ENCODE data around the gene ZBED3. TPM values are rescaled to one million over a fixed set of nuclear protein-coding genes. Genes with fewer than 3 reads are reported as not detected.

ZBED3 gene
- total and polyA plus RNA-seq, 2 of the 4 experiments (the other 2 are of a cell fraction): 0.18 to 2.5 TPM

- Histone ChIP-seq H2AK5ac (ENCODE audit: low read depth, low read length) (no peak overlapping the region), H4K8ac (ENCODE audit: low read depth in 2 of 2, low read length in 2 of 2) (no peak overlapping the region), H3K27ac (ENCODE audit: insufficient read depth, low read length) (no peak overlapping the region), H3K4me2 (ENCODE audit: low read depth, low read length) (no peak overlapping the region), H3K9me3 (ENCODE audit: control insufficient read depth, insufficient read depth, low read length) (no peaks in the 10 kb centered on the region), H2AFZ (replicated peaks; ENCODE audit: low read length, poor library complexity) (no peak overlapping the region), H3K4ac (ENCODE audit: low read depth, low read length) (no peak overlapping the region), H3K14ac (replicated peaks; ENCODE audit: low read depth, low read length) (no peak overlapping the region), H2BK5ac (ENCODE audit: low read depth, low read length, poor library complexity, severe bottlenecking) (no peak overlapping the region), H3K56ac (ENCODE audit: extremely low read depth, insufficient read depth, low read length) (no peak overlapping the region), H3K9me1 (ENCODE audit: insufficient read depth, low read length) (peaks cover 2% of the 10 kb centered on the region; the same call in 1 of the 2 replicates), H4K5ac (ENCODE audit: low read depth, low read length) (no peak overlapping the region), H2BK20ac (ENCODE audit: low read depth, low read length) (no peak overlapping the region), H3K27me3 (ENCODE audit: control insufficient read depth, insufficient read depth, low read length) (peaks cover 15% of the 10 kb centered on the region), H2BK120ac (ENCODE audit: low read depth, low read length) (no peak overlapping the region), H2AK9ac (replicated peaks; ENCODE audit: low read depth, low read length, poor library complexity) (no peak overlapping the region), H3K4me3 (ENCODE audit: insufficient read depth, low read depth, low read length) (no peak overlapping the region), H3K79me1 (ENCODE audit: low read depth in 1 of 2, low read length in 2 of 2) (no peaks in the 10 kb centered on the region), H3K18ac (ENCODE audit: low read depth, low read length) (no peak overlapping the region), H4K20me1 (ENCODE audit: insufficient read depth, low read length) (no peaks in the 10 kb centered on the region), H3K23ac (ENCODE audit: low read depth, low read length) (no peak overlapping the region; the same call in 1 of the 2 replicates), H4K91ac (ENCODE audit: insufficient read depth, low read depth, low read length) (no peak overlapping the region), H3K4me1 (ENCODE audit: control insufficient read depth, insufficient read depth, low read length) (no peaks in the 10 kb centered on the region), H3K36me3 (ENCODE audit: control insufficient read depth, insufficient read depth, low read length) (no peaks in the 10 kb centered on the region), H3K9ac (ENCODE audit: low read depth, low read length) (no peak overlapping the region), H2BK15ac (ENCODE audit: low read depth, low read length) (no peak overlapping the region)
- dilution Hi-C loops (cut with HindIII; ENCODE audit: low sequenced_read_pairs, unreplicated experiment): no loop called here
- WGBS, 2 experiments (ENCODE audit: extremely low coverage in 2 of 2, insufficient read length in 1 of 2): 80% methylated on average over 1 of the region's 5 CpGs; no CpG with 5 or more reads in 1 of the 2 experiments
- intact Hi-C loops (cut with micrococcal nuclease): no loop called here
- DNase-seq (no peak), ATAC-seq (ENCODE audit: low read depth) (no peak)
- TF ChIP-seq NFE2L2 (IDR thresholded peaks at IDR 0.05; ENCODE audit: low read depth, low read length) (no peak), CTCF (conservative IDR thresholded peaks at IDR 0.05; ENCODE audit: low read depth, low read length) (no peak), MAZ (IDR thresholded peaks at IDR 0.05; ENCODE audit: borderline replicate concordance, low read depth, low read length) (no peak), POLR2A (IDR thresholded peaks at IDR 0.05; ENCODE audit: low read depth, low read length) (no peak), ELK1 (IDR thresholded peaks at IDR 0.05; ENCODE audit: borderline replicate concordance, low read depth, low read length) (no peak), RCOR1 (IDR thresholded peaks at IDR 0.05; ENCODE audit: insufficient replicate concordance, low read length) (no peak), CEBPB (IDR thresholded peaks at IDR 0.05; ENCODE audit: low read depth, low read length) (no peak), CHD1 (IDR thresholded peaks at IDR 0.05; ENCODE audit: low read depth, low read length) (no peak), MXI1 (IDR thresholded peaks at IDR 0.05; ENCODE audit: borderline replicate concordance, low read depth, low read length) (no peak), BHLHE40 (IDR thresholded peaks at IDR 0.05; ENCODE audit: low read depth, low read length) (no peak), USF2 (IDR thresholded peaks at IDR 0.05; ENCODE audit: low read depth, low read length) (no peak), RAD21 (IDR thresholded peaks at IDR 0.05; ENCODE audit: low read length) (no peak), MAFK (IDR thresholded peaks at IDR 0.05; ENCODE audit: low read depth, low read length) (no peak), RFX5 (IDR thresholded peaks at IDR 0.05; ENCODE audit: low read depth, low read length) (no peak)
- no TSS peak for BruUV-seq (replicated peaks)
- CTCF ChIA-PET: interaction anchor here (0.6 to 1.0 kb wide), 2 partner anchors 16 to 41 kb away, joined by 3 read pairs; partner anchors contain the start of gene ZBED3
- in situ Hi-C loops (cut with MboI; ENCODE audit: low sequenced_read_pairs): no loop called here
- POLR2A ChIA-PET (ENCODE audit: unreplicated experiment): no interaction called here
These were observed 41.5 kb upstream of the ZBED3 start for GRCh38 chr5:77128411-77129061.
